Stimulated activated naive CD8-positive, alpha-beta T cell treated with anti-CD3 and anti-CD28 coated beads, Interleukin-15, amount 100 ng/mL, for 72 hours (primary cell): ENCODE measurements around the gene PDE9A.

ENCODE experiments used
- ATAC-seq: fragments of 150-1000 bp; cut with Tn5 transposase; 2 replicates; pipeline ENCODE4 v1.10.0; 2021; ENCODE audit warnings: mild to moderate bottlenecking, moderate library complexity
- DNase-seq, 2 donors: peaks; one replicate each; pipeline ENCODE4 v3.0.0; 2021 to 2022
- H3K27ac Mint-ChIP-seq, 2 donors: one replicate each; pipeline ENCODE4 v1.8.0; 2022; ENCODE audit warnings: mild to moderate bottlenecking in 2 of 2, mixed read lengths in 2 of 2, moderate library complexity in 2 of 2
- H3K27me3 Mint-ChIP-seq: one replicate; pipeline ENCODE4 v1.8.0; 2022; ENCODE audit warnings: mixed read lengths
- H3K4me1 Mint-ChIP-seq: one replicate; pipeline ENCODE4 v1.8.0; 2022; ENCODE audit warnings: mild to moderate bottlenecking, mixed read lengths
- H3K4me3 Mint-ChIP-seq, 2 donors: one replicate each; pipeline ENCODE4 v1.8.0; 2022; ENCODE audit warnings: mild to moderate bottlenecking in 2 of 2, mixed read lengths in 2 of 2, moderate library complexity in 1 of 2
- H3K9me3 Mint-ChIP-seq, 2 donors: one replicate each; pipeline ENCODE4 v1.8.0; 2022; ENCODE audit warnings: mixed read lengths in 2 of 2

PDE9A gene

GRCh38 chr21:42646076-42646825, 7.2 kb upstream of the PDE9A start:
- Mint-ChIP-seq H3K4me1 (no peaks in the 10 kb centered on the region), H3K9me3 (no peaks in the 10 kb centered on the region), H3K4me3 (no peak overlapping the region), H3K27me3 (no peaks in the 10 kb centered on the region), H3K27ac (no peak overlapping the region)
- ATAC-seq, result no peak
- no peak for DNase-seq

- H3K9me3 Mint-ChIP-seq, result no peaks in the 10 kb centered on the region
- no peaks in the 10 kb centered on the region for H3K27me3 Mint-ChIP-seq
- no peak overlapping the region for H3K27ac Mint-ChIP-seq
- no peaks in the 10 kb centered on the region for H3K4me1 Mint-ChIP-seq
- ATAC-seq (no peak), DNase-seq (no peak)
- H3K4me3 Mint-ChIP-seq, result no peak overlapping the region
Observed at GRCh38 chr21:42646836-42647235, 6.6 kb upstream of the PDE9A start.

GRCh38 chr21:42648606-42649005, 4.8 kb upstream of the PDE9A start:
- ATAC-seq, result no peak
- Mint-ChIP-seq H3K27ac (no peak overlapping the region), H3K4me3 (no peak overlapping the region), H3K9me3 (no peaks in the 10 kb centered on the region), H3K27me3 (no peaks in the 10 kb centered on the region), H3K4me1 (peaks cover 7% of the 10 kb centered on the region)
- no peak for DNase-seq

- peaks cover 8% of the 10 kb centered on the region for H3K4me1 Mint-ChIP-seq
- no peaks in the 10 kb centered on the region for H3K27me3 Mint-ChIP-seq
- H3K4me3 Mint-ChIP-seq, result no peak overlapping the region
- H3K27ac Mint-ChIP-seq, result no peak overlapping the region
- no peak for ATAC-seq
- H3K9me3 Mint-ChIP-seq, result no peaks in the 10 kb centered on the region
- no peak for DNase-seq
Observed at GRCh38 chr21:42649122-42650032, 4.0 kb upstream of the PDE9A start.

- no peak overlapping the region for H3K27ac Mint-ChIP-seq
- no peak for DNase-seq
- H3K9me3 Mint-ChIP-seq, result no peaks in the 10 kb centered on the region
- H3K27me3 Mint-ChIP-seq, result no peaks in the 10 kb centered on the region
- ATAC-seq, result no peak
- H3K4me1 Mint-ChIP-seq, result peaks cover 14% of the 10 kb centered on the region
- no peak overlapping the region for H3K4me3 Mint-ChIP-seq
Observed at GRCh38 chr21:42650033-42650370, 3.4 kb upstream of the PDE9A start.

GRCh38 chr21:42650441-42651421, 2.7 kb upstream of the PDE9A start:
- DNase-seq (no peak), ATAC-seq (no peak)
- Mint-ChIP-seq H3K4me1 (peaks cover 21% of the 10 kb centered on the region), H3K27me3 (no peaks in the 10 kb centered on the region), H3K27ac (no peak overlapping the region), H3K9me3 (no peaks in the 10 kb centered on the region), H3K4me3 (no peak overlapping the region)

GRCh38 chr21:42651515-42652401, 1.7 kb upstream of the PDE9A start:
- ATAC-seq (no peak), DNase-seq (no peak)
- Mint-ChIP-seq H3K27ac (no peak overlapping the region), H3K9me3 (no peaks in the 10 kb centered on the region), H3K4me3 (peak overlapping the region; percentile 75 to 91), H3K27me3 (no peaks in the 10 kb centered on the region), H3K4me1 (peaks cover 29% of the 10 kb centered on the region)

- Mint-ChIP-seq H3K4me3 (peak overlapping the region; percentile 75 to 91), H3K9me3 (no peaks in the 10 kb centered on the region), H3K27ac (peak overlapping the region in 1 of 2 donors; percentile 93), H3K27me3 (no peaks in the 10 kb centered on the region), H3K4me1 (peaks cover 29% of the 10 kb centered on the region)
- no peak for DNase-seq
- no peak for ATAC-seq
Observed at GRCh38 chr21:42652527-42653230, 742 bp upstream of the PDE9A start.

GRCh38 chr21:42654179-42654912, 925 bp downstream of the PDE9A start:
- H3K27ac Mint-ChIP-seq, result no peak overlapping the region
- no peaks in the 10 kb centered on the region for H3K27me3 Mint-ChIP-seq
- peak overlapping the region; percentile 52 to 67 for H3K4me3 Mint-ChIP-seq
- no peaks in the 10 kb centered on the region for H3K9me3 Mint-ChIP-seq
- DNase-seq, result peak; percentile 30 to 35
- peak; percentile 52 for ATAC-seq
- peaks cover 37% of the 10 kb centered on the region for H3K4me1 Mint-ChIP-seq

GRCh38 chr21:42654913-42655795, 1.7 kb downstream of the PDE9A start:
- Mint-ChIP-seq H3K27me3 (no peaks in the 10 kb centered on the region), H3K4me3 (peak overlapping the region; percentile 52 to 67), H3K4me1 (peaks cover 37% of the 10 kb centered on the region), H3K9me3 (no peaks in the 10 kb centered on the region), H3K27ac (no peak overlapping the region)
- ATAC-seq (no peak), DNase-seq (peak in 1 of 2 donors; percentile 13)

- Mint-ChIP-seq H3K27ac (no peak overlapping the region), H3K27me3 (no peaks in the 10 kb centered on the region), H3K9me3 (no peaks in the 10 kb centered on the region), H3K4me1 (peaks cover 37% of the 10 kb centered on the region), H3K4me3 (no peak overlapping the region)
- ATAC-seq (no peak), DNase-seq (no peak)
Observed at GRCh38 chr21:42655796-42656770, 2.7 kb downstream of the PDE9A start.

GRCh38 chr21:42656872-42657271, 3.5 kb downstream of the PDE9A start:
- no peak overlapping the region for H3K27ac Mint-ChIP-seq
- ATAC-seq, result no peak
- DNase-seq, result no peak
- H3K9me3 Mint-ChIP-seq, result no peaks in the 10 kb centered on the region
- no peak overlapping the region for H3K4me3 Mint-ChIP-seq
- peaks cover 37% of the 10 kb centered on the region for H3K4me1 Mint-ChIP-seq
- no peaks in the 10 kb centered on the region for H3K27me3 Mint-ChIP-seq
